Thyroid gland (tissue), 4 donors: Measurements from ENCODE around the gene MORN4. TPM values are rescaled to one million over a fixed set of nuclear protein-coding genes. Genes with fewer than 3 reads are reported as not detected.

ENCODE experiments used
- DNase-seq, 2 donors: peaks; one replicate each; pipeline ENCODE4 v3.0.0-alpha.2; 2019
- H3K27ac ChIP-seq, 3 donors: fragments of 200-600 bp; sonication (generic); 1 replicate in 2 of 3; 2 replicates in 1 of 3; pipeline ENCODE4 v1.5.1; 2016 to 2019; ENCODE audit warnings: mild to moderate bottlenecking in 1 of 3, moderate library complexity in 1 of 3
- H3K27me3 ChIP-seq: fragments of 200-600 bp; sonication (generic); one replicate; pipeline ENCODE4 v1.5.1; 2019
- H3K36me3 ChIP-seq, 2 donors: fragments of 200-600 bp; sonication (generic); one replicate each; pipeline ENCODE4 v1.5.1; 2016 to 2019
- H3K4me1 ChIP-seq, 2 donors: fragments of 200-600 bp; sonication (generic); one replicate each; pipeline ENCODE4 v1.5.1; 2017 to 2019
- H3K4me3 ChIP-seq, 3 donors: fragments of 200-600 bp; sonication (generic); replicated peaks in 1 of 3; 1 replicate in 2 of 3; 2 replicates in 1 of 3; pipeline ENCODE4 v1.5.1; 2016; ENCODE audit warnings: mild to moderate bottlenecking in 1 of 3
- H3K9me3 ChIP-seq: fragments of 200-600 bp; sonication (generic); one replicate; pipeline ENCODE4 v1.5.1; 2017
- POLR2A ChIP-seq, 2 donors: fragments of 450-650 bp; IDR thresholded peaks; one replicate each; pipeline ENCODE4 v1.6.1; 2017; ENCODE audit warnings: antibody characterized with exemption in 2 of 2, mild to moderate bottlenecking in 2 of 2, moderate library complexity in 1 of 2
- WGBS, 2 donors: methylation state at CpG; one replicate each; pipeline ENCODE4 v1.1.5; 2017; 5-methylcytosine and 5-hydroxymethylcytosine counted together
- intact Hi-C: fragments of 100-400 bp; cut with DNase I; formaldehyde crosslinking; loops from one replicate; pipeline ENCODE4 v1.15.1; 2023
- total RNA-seq, 4 donors: library from RNA; depleted of rRNA; stranded (reverse); fragments of >200 nt; gene quantifications; one replicate each; pipeline ENCODE4 v1.2.3, GENCODE V29; 2016
- TF ChIP-seq, protein P1 (sequence below), 6 experiments: fragments of 200-600 bp in 3 of 6; fragments of 450-650 bp in 3 of 6; sonication (generic) in 3 of 6; IDR thresholded peaks; one replicate each; pipeline ENCODE4 v1.5.1; 2016 to 2019; ENCODE audit warnings: antibody characterized with exemption in 6 of 6, mild to moderate bottlenecking in 2 of 6, inconsistent platforms in 1 of 6, moderate library complexity in 1 of 6

MORN4 gene
- total RNA-seq, 4 donors from 2014 or later, result 4.6 to 18.9 (median 9.7) TPM

DNA sequence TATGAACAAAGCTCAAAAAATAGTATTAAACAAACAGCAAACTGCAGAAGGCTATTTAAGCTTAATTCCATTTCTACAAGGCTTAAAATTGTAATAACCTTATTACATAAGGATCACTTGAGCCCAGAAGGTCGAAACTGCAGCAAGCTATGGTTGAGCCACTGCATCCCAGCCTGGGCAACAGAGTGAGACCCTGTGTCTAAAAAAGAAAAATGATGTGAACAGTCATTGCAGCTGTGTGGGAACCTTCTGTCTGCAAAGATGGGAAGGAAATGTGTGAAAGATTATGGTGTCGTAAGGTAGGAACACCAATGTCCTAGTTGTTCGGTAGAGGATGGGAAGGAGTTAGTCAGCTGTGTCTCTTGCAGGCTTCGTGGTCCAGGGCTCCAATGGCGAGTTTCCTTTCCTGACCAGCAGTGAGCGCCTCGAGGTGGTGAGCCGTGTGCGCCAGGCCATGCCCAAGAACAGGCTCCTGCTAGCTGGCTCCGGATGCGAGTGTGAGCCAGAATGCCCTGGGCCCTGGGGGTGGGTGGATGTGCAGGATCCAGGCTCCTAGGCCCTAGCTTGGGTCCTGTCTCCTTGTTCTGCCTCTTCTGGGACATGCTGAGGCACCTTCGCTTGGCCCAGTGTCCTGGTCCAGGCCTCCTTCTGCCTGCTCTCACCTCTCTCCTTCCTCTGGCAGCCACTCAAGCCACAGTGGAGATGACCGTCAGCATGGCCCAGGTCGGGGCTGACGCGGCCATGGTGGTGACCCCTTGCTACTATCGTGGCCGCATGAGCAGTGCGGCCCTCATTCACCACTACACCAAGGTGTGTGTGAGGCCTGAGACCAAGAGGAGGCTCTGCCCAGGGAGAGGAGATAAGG is 34.7 kb downstream of the MORN4 start:
- no peak overlapping the region for H3K27ac ChIP-seq
- DNase-seq, result no peak
- TF ChIP-seq POLR2A (IDR thresholded peaks at IDR 0.05), result no peak
- TF ChIP-seq, protein P1, sequence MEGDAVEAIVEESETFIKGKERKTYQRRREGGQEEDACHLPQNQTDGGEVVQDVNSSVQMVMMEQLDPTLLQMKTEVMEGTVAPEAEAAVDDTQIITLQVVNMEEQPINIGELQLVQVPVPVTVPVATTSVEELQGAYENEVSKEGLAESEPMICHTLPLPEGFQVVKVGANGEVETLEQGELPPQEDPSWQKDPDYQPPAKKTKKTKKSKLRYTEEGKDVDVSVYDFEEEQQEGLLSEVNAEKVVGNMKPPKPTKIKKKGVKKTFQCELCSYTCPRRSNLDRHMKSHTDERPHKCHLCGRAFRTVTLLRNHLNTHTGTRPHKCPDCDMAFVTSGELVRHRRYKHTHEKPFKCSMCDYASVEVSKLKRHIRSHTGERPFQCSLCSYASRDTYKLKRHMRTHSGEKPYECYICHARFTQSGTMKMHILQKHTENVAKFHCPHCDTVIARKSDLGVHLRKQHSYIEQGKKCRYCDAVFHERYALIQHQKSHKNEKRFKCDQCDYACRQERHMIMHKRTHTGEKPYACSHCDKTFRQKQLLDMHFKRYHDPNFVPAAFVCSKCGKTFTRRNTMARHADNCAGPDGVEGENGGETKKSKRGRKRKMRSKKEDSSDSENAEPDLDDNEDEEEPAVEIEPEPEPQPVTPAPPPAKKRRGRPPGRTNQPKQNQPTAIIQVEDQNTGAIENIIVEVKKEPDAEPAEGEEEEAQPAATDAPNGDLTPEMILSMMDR (IDR thresholded peaks at IDR 0.05), result no peak
- intact Hi-C loops, result no loop called here
- H3K4me3 ChIP-seq, result no peak overlapping the region
- no peaks in the 10 kb centered on the region for H3K9me3 ChIP-seq
- 90 to 95% methylated on average over 19 of the region's 19 CpGs for WGBS, 2 donors
- no peaks in the 10 kb centered on the region for H3K36me3 ChIP-seq
- H3K4me1 ChIP-seq, result peaks cover 0 to 15% of the 10 kb centered on the region in 2 donors
- H3K27me3 ChIP-seq, result no peaks in the 10 kb centered on the region

DNA sequence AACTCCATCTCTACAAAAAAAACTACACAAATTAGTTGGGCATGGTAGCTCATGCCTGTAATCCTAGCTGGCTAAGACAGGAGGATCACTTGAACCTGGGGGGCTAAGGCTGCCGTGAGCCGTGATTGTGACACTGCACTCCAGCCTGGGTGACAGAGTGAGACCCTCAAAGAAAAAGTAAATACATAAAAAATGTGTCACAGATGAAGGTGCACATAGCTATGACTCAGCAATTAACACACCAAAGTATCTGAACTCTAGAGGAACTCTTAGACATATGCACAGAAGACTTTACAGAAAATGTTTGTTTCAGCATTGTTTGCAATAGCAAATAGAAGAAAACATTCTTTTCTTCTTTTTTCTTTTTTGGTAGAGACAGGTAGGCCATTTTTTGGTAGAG is 35.5 kb downstream of the MORN4 start:
- Histone ChIP-seq H3K27ac (peak overlapping the region in 2 of 3 donors; percentile 17 to 37), H3K9me3 (no peaks in the 10 kb centered on the region), H3K36me3 (no peaks in the 10 kb centered on the region), H3K4me3 (no peak overlapping the region), H3K4me1 (peaks cover 0 to 15% of the 10 kb centered on the region in 2 donors), H3K27me3 (no peaks in the 10 kb centered on the region)
- no peak for DNase-seq
- intact Hi-C loops, result no loop called here
- TF ChIP-seq, protein P1 (IDR thresholded peaks at IDR 0.05), result no peak
- TF ChIP-seq POLR2A (IDR thresholded peaks at IDR 0.05), result no peak
- 86 to 90% methylated on average over 2 of the region's 2 CpGs for WGBS, 2 donors

DNA sequence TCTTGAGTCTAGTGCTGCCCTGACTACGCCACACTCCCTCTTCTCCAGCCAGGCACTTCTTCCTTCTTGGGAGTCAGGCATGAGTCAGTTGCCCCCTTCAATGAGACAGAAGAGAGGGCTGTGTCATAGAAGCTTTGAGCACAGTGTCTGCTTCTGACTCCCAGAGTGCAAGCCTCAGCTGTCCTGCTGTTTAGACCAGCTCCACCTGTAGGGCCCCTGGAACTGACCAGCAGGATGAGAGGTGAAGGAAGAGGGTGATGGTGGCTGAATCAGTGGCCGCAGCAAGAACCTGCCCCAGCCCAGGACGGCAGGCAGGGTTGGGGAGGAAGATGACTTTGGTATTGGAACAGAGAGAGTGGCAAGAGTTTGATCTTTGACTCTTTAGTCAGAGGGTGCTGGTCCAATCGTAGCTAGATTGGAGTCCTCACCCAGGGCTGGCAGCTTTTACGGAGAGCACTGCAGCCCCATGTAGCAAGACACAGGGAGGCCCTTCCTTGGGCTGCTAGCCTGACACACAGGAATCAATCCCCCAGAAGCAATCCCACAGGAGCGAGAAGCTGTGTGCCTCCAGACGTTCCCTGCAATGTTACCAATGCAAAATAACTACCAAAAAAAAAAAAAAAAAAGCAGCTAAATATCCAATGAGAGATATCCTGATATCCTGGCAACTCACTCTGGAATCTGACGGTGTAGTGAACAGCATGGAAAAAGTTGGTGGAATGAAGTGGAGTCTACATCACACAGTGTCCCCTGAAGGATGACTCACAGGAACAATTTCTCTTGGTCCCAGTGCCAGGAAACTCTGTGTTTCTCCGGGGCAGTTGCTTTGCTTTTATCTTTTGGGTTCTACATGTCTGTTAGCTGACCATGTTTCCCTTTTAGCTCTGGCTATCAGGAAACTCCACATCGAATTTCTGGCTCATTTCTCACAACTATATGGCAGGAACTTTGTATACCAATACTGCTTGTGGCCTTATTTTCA is 36.9 kb downstream of the MORN4 start:
- Histone ChIP-seq H3K27me3 (no peaks in the 10 kb centered on the region), H3K36me3 (no peaks in the 10 kb centered on the region), H3K9me3 (no peaks in the 10 kb centered on the region), H3K27ac (peak overlapping the region; percentile 3 to 82 (median 78)), H3K4me3 (no peak overlapping the region), H3K4me1 (peaks cover 0 to 15% of the 10 kb centered on the region in 2 donors)
- DNase-seq, result peak; percentile 19 to 29
- TF ChIP-seq, protein P1 (IDR thresholded peaks at IDR 0.05), result no peak
- TF ChIP-seq POLR2A (IDR thresholded peaks at IDR 0.05), result no peak
- intact Hi-C loops, result no loop called here
- 56 to 70% methylated on average over 10 of the region's 10 CpGs for WGBS, 2 donors

DNA sequence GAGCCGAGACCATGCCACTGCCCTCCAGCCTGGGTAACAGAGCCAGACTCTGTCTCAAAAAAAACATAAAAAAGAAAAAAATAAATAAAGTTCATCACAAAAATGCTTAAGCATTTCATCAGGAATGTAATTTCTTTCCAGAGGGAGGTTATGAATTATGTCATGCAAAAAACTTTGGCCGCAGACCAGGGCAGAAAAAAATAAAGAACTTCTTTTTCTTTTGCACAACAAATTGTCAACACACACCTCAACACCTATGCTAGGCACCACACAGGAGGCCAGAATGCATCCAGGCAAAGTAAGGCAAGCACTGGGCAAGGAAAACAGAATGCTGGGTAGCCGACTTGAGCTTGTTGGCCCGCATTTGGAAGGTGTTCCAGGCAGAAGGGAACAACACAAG is 39.9 kb downstream of the MORN4 start:
- Histone ChIP-seq H3K4me3 (no peak overlapping the region), H3K27ac (no peak overlapping the region), H3K4me1 (peaks cover 0 to 15% of the 10 kb centered on the region in 2 donors), H3K9me3 (no peaks in the 10 kb centered on the region), H3K36me3 (no peaks in the 10 kb centered on the region), H3K27me3 (no peaks in the 10 kb centered on the region)
- WGBS, 2 donors, result 84 to 91% methylated on average over 4 of the region's 4 CpGs
- no peak for DNase-seq
- TF ChIP-seq, protein P1 (IDR thresholded peaks at IDR 0.05), result no peak
- TF ChIP-seq POLR2A (IDR thresholded peaks at IDR 0.05), result no peak
- intact Hi-C loops, result no loop called here
